Measurements from ENCODE around the gene FAM120A.
A peak's percentile ranks its signal among the peaks of the same experiment; 100 is the strongest.

FAM120A gene

DNA sequence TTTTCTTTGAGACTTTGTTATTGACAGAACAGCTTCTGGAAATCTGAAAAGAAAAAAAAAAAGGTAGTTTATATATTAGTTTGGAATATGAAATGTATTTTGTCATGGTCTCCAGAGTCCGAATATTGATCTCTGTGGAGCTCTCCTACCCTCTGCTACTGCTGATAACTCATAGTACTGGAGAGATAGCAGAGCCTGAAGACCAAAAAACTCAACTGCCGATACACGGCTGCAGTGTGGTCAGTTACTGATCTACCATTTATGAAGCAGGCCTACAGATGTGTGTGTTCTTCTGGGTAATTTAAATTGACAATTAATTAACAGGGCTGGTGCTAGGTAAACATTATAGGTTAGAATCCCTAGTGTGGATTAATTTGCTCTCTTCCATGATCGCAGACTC, 3.8 kb upstream of the FAM120A start:
- DNase-seq = no peak

- peak; percentile 21 for DNase-seq
These were observed 594 bp downstream of the FAM120A start for GRCh38 chr9:93451849-93452709.

- DNase-seq = no peak
These were observed 1.2 kb downstream of the FAM120A start for GRCh38 chr9:93452710-93453046.

DNA sequence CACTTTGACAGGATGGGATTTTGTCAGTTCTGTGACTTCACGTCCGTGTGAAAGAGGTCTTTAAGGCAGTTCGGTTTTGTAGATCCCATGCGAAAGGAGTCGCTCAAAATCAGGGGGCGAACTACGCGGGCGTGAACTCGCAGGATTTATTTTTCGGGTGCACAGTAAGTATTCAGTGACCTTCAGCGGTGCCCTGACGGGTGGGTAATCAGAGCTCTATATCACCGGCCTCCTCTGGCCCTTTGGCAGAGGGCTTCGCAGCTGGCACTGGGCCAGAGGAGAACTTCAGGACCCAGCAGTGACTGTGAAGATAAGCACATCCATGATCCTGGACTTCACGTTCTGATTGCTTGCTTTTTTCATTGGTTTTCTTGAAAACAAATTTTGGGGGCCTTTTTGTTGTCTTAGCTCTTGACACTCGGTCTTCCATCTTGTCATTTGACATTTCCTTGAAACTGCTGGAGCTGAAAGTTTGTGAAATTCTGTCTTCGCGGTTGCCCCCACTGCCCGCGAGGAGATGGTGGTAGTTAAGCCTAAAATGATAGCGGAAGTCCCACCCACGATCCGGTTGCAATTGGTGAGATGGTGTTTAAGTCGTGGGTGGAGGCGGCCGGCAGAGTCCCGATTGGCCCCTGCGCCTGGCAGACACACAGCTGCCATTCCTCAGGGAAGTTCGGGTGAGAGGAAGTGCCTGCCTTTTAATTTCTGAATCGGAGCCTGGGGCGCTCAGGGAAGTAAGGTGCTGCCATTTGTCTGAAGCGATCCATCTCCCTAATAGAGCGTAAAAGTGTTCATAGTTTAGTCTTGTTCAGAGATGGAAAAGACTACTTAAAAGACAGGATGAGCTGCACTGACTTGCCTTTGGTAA, 1.8 kb downstream of the FAM120A start, which contains the start of gene FAM120AOS:
FAM120AOS (minus strand) TSS at position 535 of the 868 bp plus-strand sequence. CDS start 872 bp downstream, outside the sequence.
- peak; percentile 92 for DNase-seq

DNA sequence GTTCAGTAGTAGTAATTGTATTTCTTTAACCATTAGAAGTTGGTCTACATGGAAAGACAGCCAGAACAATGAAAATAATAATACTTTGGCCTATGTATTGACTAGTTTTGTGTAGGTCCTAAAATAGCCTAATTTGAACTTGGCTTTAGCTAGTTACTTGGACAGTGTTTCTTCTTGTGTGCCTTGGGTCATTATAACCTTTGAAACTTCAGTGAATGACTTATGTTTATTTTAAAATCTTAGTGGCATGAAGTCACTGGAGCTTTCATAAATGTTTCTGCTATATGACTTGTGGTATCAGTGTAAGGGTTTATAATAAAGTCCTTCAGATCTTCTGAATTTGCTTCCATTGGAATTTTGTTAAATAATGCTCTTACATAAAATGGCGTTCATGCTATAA, 4.5 kb downstream of the FAM120A start:
- no peak for DNase-seq

DNA sequence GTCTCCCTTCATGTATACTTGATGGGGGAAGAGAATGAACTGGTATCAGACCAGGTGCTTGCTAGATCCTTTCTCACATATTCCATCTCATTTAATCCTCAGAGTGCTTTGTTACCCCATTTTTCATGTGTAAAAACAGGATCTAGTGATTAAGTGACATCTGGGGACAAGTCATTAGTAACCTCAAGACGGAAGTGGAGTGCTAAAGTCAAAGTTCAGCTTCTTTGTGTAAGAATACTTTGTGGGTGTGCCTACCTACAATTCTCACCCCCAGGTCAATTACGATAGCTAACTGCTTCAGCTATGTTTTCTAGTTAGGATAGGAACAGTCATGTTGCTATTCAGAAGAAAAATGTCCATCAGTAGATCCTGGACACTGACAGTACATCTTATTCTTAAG, 5.0 kb downstream of the FAM120A start:
- no peak for DNase-seq

DNA sequence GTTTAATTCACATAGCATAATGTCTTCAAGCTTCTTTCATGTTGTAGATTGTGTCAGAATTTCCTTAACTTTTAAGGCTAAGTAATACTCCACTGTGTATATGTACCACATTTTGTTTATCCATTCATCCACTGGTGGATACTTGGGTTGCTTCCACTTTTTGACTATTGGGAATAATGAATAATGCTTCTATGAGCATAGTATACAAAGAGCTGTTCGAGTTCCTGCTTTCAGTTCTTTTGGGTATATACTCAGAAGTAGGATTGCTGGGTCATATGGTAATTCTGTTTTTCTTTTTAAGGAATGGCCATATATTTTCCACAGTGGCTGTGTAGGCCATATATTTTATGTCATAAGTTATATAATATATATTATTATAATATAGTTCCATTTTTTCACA, 5.5 kb downstream of the FAM120A start:
- no peak for DNase-seq

DNA sequence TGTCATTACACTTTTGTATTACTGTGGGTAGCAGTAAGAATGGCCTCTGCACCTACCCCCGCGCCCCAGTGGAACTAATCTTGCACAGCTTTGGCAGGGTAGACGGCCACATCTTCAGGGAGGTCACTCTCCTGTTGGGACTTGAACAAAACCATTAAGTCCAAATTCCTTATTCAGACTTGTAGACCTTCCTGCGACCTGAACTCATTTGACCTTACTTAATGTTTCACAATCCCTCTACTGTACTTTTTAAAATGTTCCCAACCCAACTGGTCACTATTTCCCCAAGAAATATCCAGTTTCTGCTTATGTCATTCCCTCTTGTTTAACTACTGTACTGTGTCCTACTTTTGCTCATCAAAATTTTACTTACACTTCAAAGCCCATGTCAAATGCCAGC, 7.2 kb downstream of the FAM120A start:
- no peak for DNase-seq

GRCh38 chr9:93459432-93459847, 8.0 kb downstream of the FAM120A start:
- no peak for DNase-seq

DNA sequence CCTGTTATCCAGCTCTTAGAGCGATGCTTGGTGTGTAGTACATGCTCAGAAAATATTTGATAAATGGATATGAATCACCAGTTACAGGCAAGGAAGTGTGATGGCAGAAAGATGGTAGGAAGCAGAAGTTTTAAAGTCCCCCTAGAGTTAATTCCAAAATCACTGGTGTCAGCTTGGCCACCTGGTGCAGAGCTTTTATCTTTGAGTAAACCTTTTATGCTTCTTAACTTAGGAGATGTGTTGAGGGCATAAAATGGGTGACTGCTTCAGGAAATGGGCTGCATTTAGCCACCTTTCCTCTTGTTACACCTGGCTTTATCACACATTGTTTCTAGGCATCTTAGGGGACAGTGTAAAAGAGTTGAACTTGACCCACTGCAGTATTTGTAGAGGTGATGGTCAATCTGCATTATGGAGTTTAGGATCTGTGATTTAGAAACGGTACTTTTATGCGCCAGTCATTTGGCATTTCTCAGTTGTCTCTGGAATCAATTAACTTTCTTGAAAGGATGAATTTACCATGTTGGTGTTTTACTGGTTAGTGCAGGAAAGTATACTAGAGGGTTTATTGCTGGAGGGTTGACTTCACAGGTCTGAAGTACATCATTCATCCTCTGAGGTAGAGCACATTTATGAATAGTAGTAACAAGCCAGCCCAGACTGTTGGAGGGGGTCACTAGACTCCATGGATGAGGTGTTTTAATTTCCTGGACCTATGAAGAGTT, 9.4 kb downstream of the FAM120A start:
- no peak for DNase-seq

DNA sequence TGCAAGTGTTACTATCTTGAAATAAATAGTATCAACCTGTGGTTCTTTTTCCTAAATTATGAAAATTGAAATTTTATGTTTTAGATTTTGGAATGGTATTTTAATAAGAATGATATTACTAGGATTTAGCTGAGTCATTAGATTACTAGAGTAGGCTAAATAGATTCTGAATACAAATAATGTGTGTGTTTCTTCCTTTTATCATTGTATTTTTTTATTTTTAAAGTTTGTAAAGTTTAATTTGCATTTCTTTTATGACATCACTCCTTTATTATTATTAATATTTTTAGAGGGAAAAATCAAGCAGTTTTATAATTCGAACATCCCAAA, 9.9 kb downstream of the FAM120A start:
- DNase-seq = no peak

DNA sequence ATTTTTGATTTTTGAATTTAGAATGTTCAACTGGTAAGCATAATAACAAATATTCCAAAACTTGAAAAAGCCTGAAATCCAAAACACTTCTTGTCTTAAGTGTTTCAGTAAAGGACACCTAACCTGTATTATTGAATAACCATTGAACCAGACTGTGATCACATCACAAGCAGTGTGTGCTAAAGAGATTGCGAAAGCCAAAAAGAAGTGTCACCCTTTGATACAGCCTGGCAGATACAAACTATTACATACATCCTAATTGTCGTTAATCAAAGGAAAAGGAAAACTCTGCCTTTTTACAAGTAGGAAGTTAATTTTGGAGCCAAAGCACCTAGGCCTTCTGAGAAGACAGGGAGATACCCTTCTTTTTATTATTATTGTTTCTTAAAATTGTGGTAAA, 10.3 kb downstream of the FAM120A start:
- no peak for DNase-seq

DNA sequence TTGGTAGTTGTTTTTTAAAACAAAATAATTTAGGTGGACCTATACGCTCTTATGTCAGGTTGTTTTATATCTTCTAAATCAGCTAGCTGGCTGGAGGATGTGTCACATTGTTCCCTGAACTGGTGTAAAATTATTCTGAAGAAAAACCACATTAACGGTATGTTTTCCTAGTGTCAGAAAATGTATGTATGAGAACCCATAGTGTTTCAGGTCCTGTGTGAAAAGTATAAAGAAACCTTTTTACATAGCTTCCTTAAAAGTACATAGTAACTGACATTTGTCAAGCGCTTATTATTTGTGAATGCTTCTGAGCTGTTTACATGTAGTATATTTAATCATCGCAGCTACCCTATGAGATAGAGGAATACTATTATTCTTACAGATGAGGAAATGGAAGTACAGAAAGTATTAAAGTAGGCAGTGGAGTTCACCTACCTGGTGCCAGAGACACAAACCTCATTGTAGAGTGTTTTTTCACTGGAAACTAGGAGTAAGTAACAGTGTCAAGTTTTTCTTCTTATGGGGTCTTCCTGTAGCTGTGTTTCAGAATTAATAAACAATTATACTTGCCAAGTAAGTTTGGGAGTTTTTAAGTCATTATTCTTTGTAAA, 12.3 kb downstream of the FAM120A start:
- no peak for DNase-seq

GRCh38 chr9:93464395-93464794, 12.9 kb downstream of the FAM120A start:
- DNase-seq = no peak

DNA sequence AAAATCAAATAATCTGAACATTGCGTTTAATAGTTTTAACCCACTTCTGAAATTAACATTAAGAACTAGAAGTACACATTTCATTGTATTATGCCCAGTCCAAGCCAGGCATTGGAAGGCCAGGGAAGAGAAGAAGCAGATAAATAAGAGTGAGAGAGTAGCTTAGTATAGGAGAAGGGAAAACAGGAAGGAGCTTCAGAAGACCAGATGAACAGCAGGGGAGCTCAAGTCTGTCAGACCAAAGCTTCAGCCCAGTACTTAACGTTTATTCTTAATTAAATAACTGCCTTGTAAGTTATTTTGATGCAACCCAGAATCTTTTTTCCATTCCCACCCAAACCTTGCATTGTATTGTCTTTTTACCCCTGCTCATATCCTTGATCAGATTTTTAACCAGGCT, 13.4 kb downstream of the FAM120A start:
- no peak for DNase-seq

DNA sequence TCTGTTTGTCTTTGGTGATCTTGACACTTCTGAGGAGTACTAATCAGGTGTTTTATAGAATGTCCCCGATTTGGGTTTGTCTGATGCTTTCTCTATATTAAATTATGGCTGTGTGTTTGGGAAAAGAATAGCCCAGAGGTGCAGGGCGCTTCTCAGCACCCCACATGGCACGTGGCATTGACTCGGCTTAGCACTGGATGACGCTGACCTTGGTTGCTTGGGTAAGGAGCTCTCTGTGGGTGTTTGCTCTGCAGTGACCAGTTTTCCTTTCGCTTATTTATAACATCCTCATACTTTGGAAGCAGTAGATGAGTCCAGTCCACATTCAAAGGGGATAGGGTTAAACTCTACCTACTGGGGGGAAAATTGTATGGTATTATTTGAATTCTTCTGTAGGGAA, 14.4 kb downstream of the FAM120A start:
- DNase-seq = no peak

- no peak for DNase-seq
These were observed 15.1 kb downstream of the FAM120A start for GRCh38 chr9:93466416-93467061.

GRCh38 chr9:93467062-93467416, 15.6 kb downstream of the FAM120A start:
- DNase-seq = no peak

- DNase-seq = peak; percentile 83
These were observed 16.0 kb downstream of the FAM120A start for GRCh38 chr9:93467462-93467861.

- no peak for DNase-seq
These were observed 17.4 kb downstream of the FAM120A start for GRCh38 chr9:93468763-93469456.

GRCh38 chr9:93470391-93470790, 18.9 kb downstream of the FAM120A start:
- DNase-seq = no peak

- no peak for DNase-seq
These were observed 19.6 kb downstream of the FAM120A start for GRCh38 chr9:93471124-93471523.
